Tibial artery (tissue), 4 donors: Measurements from ENCODE around the gene SLCO4A1.

Experiments
- DNase-seq, 2 donors: peaks; one replicate each; pipeline ENCODE4 v3.0.0-alpha.2; 2019
- H3K27ac ChIP-seq, 2 donors: fragments of 200-600 bp; sonication (generic) in 1 of 2; 1 replicate in 1 of 2; 2 replicates in 1 of 2; pipeline ENCODE4 v1.5.1; 2018 to 2019; ENCODE audit warnings: mild to moderate bottlenecking in 1 of 2
- H3K27me3 ChIP-seq, 2 donors: fragments of 200-600 bp; sonication (generic) in 1 of 2; one replicate each; pipeline versions ENCODE4 v1.5.1 to v1.6.0; 2016 to 2019
- H3K36me3 ChIP-seq, 3 donors: fragments of 200-600 bp; sonication (generic) in 2 of 3; one replicate each; pipeline ENCODE4 v1.5.1; 2016 to 2019; ENCODE audit warnings: mild to moderate bottlenecking in 2 of 3
- H3K4me1 ChIP-seq, 4 donors: fragments of 200-600 bp; sonication (generic) in 2 of 4; 1 replicate in 3 of 4; 2 replicates in 1 of 4; pipeline ENCODE4 v1.5.1; 2016 to 2019
- H3K4me3 ChIP-seq, 2 donors: fragments of 200-600 bp; sonication (generic) in 1 of 2; 1 replicate in 1 of 2; 2 replicates in 1 of 2; pipeline ENCODE4 v1.5.1; 2018 to 2019; ENCODE audit warnings: mild to moderate bottlenecking in 2 of 2
- H3K9me3 ChIP-seq, 3 donors: fragments of 200-600 bp; sonication (generic) in 1 of 3; one replicate each; pipeline ENCODE4 v1.5.1; 2016 to 2019
- CTCF ChIP-seq, 2 experiments: fragments of 200-600 bp in 1 of 2; fragments of 450-650 bp in 1 of 2; IDR thresholded peaks; one replicate each; pipeline ENCODE4 v1.5.1; 2017 to 2019; ENCODE audit warnings: antibody characterized with exemption in 2 of 2, mild to moderate bottlenecking in 1 of 2, moderate library complexity in 1 of 2
- intact Hi-C: fragments of 100-400 bp; cut with DNase I; formaldehyde crosslinking; loops from one replicate; pipeline ENCODE4 v1.15.0; 2023; ENCODE audit warnings: low total_unique reads

SLCO4A1 gene

DNA sequence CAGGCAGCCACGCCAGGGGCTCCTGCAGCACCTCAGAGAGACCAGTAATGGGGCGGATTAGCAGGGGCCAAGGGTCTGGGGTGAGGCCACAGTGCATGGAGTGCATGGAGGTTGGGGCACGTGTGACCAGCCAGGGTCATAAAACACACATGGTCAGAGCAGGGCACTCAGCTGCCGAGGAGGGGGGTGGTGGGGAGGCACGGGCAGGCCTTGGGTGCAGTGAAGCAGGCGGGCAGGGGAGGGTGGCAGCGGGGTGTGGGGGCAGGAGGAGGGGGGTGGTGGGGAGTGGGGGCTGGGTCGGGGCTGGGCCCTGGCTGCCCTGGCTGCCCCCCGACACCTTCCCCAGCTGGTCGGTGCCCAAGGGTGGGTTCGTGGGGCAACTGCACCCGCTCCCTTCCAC lies 42.7 kb downstream of the SLCO4A1 start:
- Histone ChIP-seq H3K27ac (no peak overlapping the region), H3K9me3 (peaks cover 0 to 3% (median 0%) of the 10 kb centered on the region in 3 donors), H3K36me3 (no peaks in the 10 kb centered on the region), H3K27me3 (peaks cover 0 to 88% of the 10 kb centered on the region in 2 donors), H3K4me1 (peaks cover 0 to 3% (median 0%) of the 10 kb centered on the region in 4 donors), H3K4me3 (no peak overlapping the region)
- intact Hi-C loops, result no loop called here
- DNase-seq, result no peak
- TF ChIP-seq CTCF (IDR thresholded peaks at IDR 0.05), result no peak

- H3K9me3 ChIP-seq, result no peaks in the 10 kb centered on the region
- H3K4me1 ChIP-seq, result peaks cover 0 to 3% (median 0%) of the 10 kb centered on the region in 4 donors
- TF ChIP-seq CTCF (IDR thresholded peaks at IDR 0.05), result no peak
- intact Hi-C loops, result no loop called here
- H3K4me3 ChIP-seq, result no peak overlapping the region
- H3K36me3 ChIP-seq, result no peaks in the 10 kb centered on the region
- peak; percentile 65 to 75 for DNase-seq
- peaks cover 0 to 92% of the 10 kb centered on the region in 2 donors for H3K27me3 ChIP-seq
- no peak overlapping the region for H3K27ac ChIP-seq
Measured at GRCh38 chr20:62685781-62686555, 43.7 kb downstream of the SLCO4A1 start.

DNA sequence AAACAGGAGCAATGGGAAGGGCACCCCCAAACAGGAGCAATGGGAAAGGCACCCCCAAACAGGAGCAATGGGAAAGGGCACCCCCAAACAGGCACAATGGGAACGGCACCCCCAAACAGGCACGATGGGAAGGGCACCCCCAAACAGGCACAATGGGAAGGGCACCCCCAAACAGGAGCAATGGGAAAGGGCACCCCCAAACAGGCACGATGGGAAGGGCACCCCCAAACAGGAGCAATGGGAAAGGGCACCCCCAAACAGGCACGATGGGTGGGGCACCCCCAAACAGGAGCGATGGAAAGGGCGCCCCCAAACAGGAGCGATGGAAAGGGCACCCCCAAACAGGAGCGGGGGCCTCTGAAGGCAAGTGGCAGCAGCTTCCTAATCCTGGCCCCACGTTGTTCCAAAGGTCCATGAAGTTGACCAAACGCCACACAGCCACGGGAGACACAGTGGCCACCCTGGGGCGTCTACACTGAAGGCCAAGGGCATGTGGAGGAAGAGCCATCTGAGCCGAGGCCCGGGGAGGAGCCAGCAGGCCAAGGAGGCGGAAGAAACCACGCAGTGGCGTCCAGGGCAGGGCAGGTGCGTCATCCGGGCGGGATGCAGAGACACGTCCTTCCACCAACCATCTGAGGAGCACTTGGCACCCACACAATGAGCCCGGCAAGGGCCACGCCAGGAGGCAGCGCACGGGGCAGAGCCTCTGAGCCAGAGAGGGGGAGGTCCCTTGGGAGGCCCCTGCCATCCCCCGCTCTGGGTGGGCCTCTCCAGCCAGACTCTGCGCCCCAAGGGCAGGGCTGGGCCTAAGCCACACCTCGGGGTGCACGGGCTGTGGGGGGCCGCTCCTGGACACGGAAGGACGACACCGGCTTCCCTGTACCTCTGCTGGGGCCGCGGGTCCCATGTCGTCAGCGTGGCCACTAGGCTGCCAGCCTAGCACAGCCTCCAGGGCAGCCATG lies 44.8 kb downstream of the SLCO4A1 start:
- H3K36me3 ChIP-seq, result no peaks in the 10 kb centered on the region
- H3K9me3 ChIP-seq, result no peaks in the 10 kb centered on the region
- TF ChIP-seq CTCF (IDR thresholded peaks at IDR 0.05), result no peak
- H3K4me1 ChIP-seq, result peaks cover 0 to 3% (median 0%) of the 10 kb centered on the region in 4 donors
- no peak overlapping the region for H3K4me3 ChIP-seq
- H3K27me3 ChIP-seq, result peaks cover 0 to 90% of the 10 kb centered on the region in 2 donors
- DNase-seq, result no peak
- intact Hi-C loops, result no loop called here
- H3K27ac ChIP-seq, result no peak overlapping the region

DNA sequence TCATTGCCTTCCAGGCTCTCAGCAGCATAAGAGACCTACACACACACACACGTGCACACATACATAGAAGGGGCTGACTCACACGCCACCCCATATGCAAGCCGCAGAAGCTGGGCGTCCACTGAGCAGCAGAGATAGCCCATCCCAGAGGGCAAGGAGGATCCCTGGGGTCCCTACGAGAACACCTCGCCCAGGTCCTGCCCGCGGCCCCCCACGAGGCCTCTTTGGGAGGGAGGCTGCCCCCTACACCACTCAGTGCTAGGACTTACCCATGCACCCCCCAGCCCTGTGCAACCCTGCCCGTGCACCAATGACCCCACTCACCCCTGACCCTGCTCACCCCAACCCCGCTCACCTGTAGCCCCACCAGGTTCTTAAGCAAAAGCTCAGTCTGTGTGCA lies 45.8 kb downstream of the SLCO4A1 start:
- intact Hi-C loops, result no loop called here
- Histone ChIP-seq H3K27me3 (peaks cover 0 to 89% of the 10 kb centered on the region in 2 donors), H3K36me3 (no peaks in the 10 kb centered on the region), H3K4me3 (no peak overlapping the region), H3K9me3 (no peaks in the 10 kb centered on the region), H3K4me1 (peaks cover 0 to 3% (median 0%) of the 10 kb centered on the region in 4 donors), H3K27ac (no peak overlapping the region)
- no peak for TF ChIP-seq CTCF (IDR thresholded peaks at IDR 0.05)
- DNase-seq, result no peak

DNA sequence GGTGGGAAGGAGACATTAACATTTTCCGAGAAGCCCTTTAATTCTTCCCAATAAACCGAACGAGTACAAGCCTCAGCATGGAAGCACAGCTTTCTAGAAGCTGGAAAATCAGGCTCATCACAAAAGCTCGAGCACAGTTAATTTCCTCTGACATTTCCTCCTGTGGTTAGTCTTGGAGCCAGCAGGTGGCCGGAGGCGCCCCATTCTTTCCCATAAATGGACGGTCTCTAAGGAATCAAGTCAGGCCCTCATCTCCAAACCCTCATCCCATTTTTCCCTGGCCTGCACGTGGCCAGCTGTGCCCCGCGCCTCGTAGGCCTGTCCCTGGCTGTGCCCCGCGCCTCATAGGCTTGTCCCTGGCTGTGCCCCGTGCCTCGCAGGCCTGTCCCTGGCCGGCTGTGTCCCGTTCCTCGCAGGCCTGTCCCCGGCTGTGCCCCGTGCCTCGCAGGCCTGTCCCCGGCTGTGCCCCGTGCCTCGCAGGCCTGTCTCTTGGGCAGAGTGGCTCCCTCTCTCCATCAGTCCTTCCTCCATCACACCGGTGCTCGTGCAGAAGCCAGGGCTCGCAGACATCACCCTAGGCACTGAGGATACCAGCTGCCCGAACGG lies 46.7 kb downstream of the SLCO4A1 start:
- H3K4me1 ChIP-seq, result peaks cover 0 to 3% (median 0%) of the 10 kb centered on the region in 4 donors
- no peaks in the 10 kb centered on the region for H3K9me3 ChIP-seq
- TF ChIP-seq CTCF (IDR thresholded peaks at IDR 0.05), result no peak
- DNase-seq, result no peak
- intact Hi-C loops, result no loop called here
- no peak overlapping the region for H3K4me3 ChIP-seq
- H3K27ac ChIP-seq, result no peak overlapping the region
- H3K36me3 ChIP-seq, result no peaks in the 10 kb centered on the region
- H3K27me3 ChIP-seq, result peaks cover 0 to 90% of the 10 kb centered on the region in 2 donors
